22Rv1 (cell line): Measurements from ENCODE around the gene DCLK1.

Source experiments
- H3K27ac ChIP-seq: fragments of 450-650 bp; 2 replicates; pipeline ENCODE4 v1.5.1; 2017
- ZFX ChIP-seq: fragments of 450-650 bp; IDR thresholded peaks from 2 replicates; pipeline ENCODE4 v1.6.1; 2017; ENCODE audit warnings: antibody characterized with exemption, borderline replicate concordance
- TF ChIP-seq, protein P1 (sequence below): fragments of 450-650 bp; IDR thresholded peaks from 2 replicates; pipeline ENCODE4 v1.5.1; 2017; ENCODE audit warnings: mild to moderate bottlenecking

DCLK1 gene

DNA sequence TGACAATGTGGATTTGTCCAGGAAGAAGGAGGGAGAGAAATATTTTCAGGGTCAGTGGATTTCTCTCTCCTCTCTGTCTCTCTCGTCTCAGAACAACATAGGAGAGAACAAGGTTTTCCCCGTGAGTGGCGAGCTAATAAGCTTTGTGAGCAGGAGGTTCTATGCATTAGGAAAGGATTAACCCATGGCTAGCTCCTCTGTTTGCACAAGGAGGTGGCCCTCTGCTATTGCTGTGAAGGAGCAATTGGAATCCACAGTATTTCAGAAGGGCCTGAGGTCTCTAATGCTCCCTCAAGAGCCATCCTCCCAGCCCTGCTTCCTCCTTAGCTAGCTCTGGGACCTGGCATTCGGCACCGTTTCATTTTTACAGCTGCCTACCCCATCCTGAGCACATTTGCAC is 365.8 kb downstream of the DCLK1 start:
- TF ChIP-seq ZFX: no peak
- TF ChIP-seq, protein P1, sequence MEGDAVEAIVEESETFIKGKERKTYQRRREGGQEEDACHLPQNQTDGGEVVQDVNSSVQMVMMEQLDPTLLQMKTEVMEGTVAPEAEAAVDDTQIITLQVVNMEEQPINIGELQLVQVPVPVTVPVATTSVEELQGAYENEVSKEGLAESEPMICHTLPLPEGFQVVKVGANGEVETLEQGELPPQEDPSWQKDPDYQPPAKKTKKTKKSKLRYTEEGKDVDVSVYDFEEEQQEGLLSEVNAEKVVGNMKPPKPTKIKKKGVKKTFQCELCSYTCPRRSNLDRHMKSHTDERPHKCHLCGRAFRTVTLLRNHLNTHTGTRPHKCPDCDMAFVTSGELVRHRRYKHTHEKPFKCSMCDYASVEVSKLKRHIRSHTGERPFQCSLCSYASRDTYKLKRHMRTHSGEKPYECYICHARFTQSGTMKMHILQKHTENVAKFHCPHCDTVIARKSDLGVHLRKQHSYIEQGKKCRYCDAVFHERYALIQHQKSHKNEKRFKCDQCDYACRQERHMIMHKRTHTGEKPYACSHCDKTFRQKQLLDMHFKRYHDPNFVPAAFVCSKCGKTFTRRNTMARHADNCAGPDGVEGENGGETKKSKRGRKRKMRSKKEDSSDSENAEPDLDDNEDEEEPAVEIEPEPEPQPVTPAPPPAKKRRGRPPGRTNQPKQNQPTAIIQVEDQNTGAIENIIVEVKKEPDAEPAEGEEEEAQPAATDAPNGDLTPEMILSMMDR: no peak
- no peak overlapping the region for H3K27ac ChIP-seq

DNA sequence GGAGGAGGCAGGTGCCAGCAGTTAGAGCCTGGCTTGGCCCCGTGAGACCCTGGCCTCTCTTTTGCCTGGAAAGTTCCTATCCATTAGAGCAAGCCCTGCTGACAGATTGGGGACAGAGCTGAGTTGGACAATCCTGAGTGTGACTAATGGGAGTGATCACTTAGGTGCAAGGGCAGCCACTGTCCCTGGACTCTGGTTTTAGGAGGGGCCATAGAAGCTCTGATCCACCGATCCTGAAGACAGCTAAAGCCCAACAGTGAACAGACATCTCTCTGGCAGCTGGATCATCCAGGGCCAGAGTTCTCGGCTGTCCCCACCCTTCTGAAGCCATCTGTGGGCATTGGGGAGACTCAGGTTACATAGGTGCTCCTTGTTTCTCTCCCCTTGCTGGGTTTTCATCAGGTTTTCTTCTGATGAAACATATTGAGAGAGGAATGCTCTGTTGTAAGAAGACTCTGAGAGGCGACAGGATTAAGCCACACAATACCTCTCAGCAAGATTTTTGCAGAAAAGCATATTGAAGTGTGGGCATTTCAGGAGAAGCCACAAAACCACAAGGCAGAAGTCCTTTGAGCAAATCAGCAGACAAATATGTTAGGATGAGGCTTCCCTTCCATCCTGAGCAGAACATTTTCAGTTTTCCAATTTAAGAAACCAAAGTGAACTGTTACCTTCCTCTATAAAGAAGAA is 366.7 kb downstream of the DCLK1 start:
- H3K27ac ChIP-seq: no peak overlapping the region
- TF ChIP-seq, protein P1: no peak
- TF ChIP-seq ZFX: no peak

DNA sequence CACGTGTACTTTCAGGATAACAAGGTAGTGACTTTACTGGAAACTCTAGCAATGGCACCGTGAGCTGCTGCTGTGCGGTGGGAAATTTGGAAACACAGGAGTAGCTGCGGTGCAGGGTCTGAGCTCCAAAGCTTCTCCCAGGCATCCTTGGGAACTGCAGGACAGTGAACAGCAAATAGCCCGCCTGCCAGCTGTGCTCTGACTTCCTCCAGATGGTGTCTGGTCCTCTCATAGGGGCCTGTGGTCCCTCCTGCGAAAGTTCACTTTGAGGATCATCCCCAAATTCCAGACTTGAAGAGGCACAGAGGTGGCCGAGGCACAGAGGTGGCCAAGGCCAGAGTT is 367.4 kb downstream of the DCLK1 start:
- H3K27ac ChIP-seq: no peak overlapping the region
- TF ChIP-seq, protein P1: no peak
- TF ChIP-seq ZFX: no peak

DNA sequence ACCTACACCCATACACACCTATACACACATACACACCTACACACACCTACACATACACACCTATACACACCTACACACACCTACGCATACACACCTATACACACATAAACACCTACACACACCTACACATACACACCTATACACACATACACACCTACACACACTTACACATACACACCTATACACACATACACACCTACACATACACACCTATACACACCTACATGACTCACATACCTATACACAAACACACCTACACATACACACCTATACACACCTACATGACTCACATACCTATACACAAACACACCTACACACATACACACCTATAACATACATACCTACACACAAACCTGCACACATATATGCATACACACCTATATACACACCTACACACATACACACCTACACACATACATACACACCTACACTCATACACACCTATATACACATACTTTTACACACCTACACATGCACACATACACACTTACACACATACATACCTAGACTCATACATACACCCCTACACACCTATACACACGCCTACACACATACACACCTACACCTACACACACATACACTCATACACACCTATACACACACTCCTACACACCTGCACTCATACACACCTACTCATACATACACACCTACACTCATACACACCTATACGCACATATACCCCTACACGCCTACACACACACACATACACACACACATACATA is 368.0 kb downstream of the DCLK1 start:
- H3K27ac ChIP-seq: no peak overlapping the region
- TF ChIP-seq ZFX: no peak
- TF ChIP-seq, protein P1: no peak

DNA sequence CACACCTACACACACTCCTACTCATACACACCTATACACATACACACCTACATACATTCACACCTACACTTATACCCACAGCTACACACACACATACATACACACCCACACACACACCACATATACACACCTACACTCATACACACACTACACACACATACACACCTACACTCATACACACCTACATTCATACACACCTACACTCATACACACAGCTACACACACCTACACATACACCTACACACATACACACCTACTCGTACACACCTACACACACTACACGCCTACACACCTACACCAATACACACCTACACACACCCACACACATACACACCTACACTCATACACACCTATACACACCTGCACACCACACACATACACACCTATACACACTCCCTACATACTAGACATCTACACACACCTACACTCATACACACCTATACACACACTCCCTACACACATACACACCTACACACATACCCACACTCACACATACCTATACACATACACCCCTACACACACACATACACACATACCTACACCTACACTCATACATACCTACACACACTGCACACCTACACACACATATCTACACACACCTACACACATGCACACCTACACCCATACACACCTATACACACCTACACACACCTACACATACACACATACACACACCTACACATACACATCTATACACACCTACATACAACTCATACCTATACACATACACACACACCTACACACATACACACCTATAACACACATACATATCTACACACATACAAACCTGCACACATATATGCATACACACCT is 369.5 kb downstream of the DCLK1 start:
- no peak for TF ChIP-seq ZFX
- TF ChIP-seq, protein P1: no peak
- H3K27ac ChIP-seq: no peak overlapping the region

DNA sequence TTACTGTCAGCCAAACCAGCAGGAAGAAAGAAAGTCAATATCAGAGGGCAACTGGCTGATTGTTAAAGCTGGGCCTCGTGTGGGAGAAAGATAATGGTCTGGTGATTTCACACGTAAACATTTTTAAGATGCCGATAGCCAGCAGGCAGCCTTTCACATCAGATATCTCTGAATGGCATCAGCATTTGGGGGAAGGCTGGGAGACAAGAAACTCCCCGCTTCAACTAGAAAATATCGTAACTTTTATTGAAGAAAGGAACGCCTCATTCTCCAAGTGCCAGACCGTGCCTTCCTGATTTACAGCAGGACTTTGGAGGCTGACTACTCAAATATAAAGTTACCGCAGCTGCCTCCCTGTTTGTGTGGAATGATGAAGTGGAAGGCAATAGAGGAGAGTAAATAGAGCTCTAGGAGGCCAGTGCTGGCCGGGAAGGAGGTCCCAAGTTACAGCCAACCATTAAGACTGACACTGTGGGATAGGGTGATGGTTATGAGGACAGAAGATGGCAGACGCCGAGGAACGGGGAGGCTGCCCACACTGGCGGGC is 370.4 kb downstream of the DCLK1 start:
- no peak for TF ChIP-seq ZFX
- TF ChIP-seq, protein P1: no peak
- no peak overlapping the region for H3K27ac ChIP-seq
